BLaER1 (cell line): ENCODE measurements around the gene TUBGCP5.
A peak's percentile ranks its signal among the peaks of the same experiment; 100 is the strongest.
"Not testable (repeated sequence)": the region's sequence is repeated elsewhere in the genome, so short reads cannot be mapped to it uniquely, and the experiment has no call there.

Experiments
- H3K27ac ChIP-seq: shearing (Covaris generic); formaldehyde crosslinking; 2 replicates; pipeline ENCODE4 v1.8.1; 2022
- H3K27me3 ChIP-seq: shearing (Covaris generic); formaldehyde crosslinking; 2 replicates; pipeline ENCODE4 v1.8.1; 2022
- H3K36me3 ChIP-seq: shearing (Covaris generic); formaldehyde crosslinking; 2 replicates; pipeline ENCODE4 v1.8.1; 2022
- H3K4me1 ChIP-seq: shearing (Covaris generic); formaldehyde crosslinking; 2 replicates; pipeline ENCODE4 v1.8.1; 2022
- H3K4me2 ChIP-seq: shearing (Covaris generic); formaldehyde crosslinking; 2 replicates; pipeline ENCODE4 v1.8.1; 2022
- H3K4me3 ChIP-seq: shearing (Covaris generic); formaldehyde crosslinking; 2 replicates; pipeline ENCODE4 v1.8.1; 2022
- H3K9ac ChIP-seq: shearing (Covaris generic); formaldehyde crosslinking; 2 replicates; pipeline ENCODE4 v1.8.1; 2022
- H3K9me3 ChIP-seq: shearing (Covaris generic); formaldehyde crosslinking; 2 replicates; pipeline ENCODE4 v1.8.1; 2022
- H4K20me1 ChIP-seq: shearing (Covaris generic); formaldehyde crosslinking; 2 replicates; pipeline ENCODE4 v1.8.1; 2022
- Cebpa-rat ChIP-seq: shearing (Covaris generic); IDR thresholded peaks from 2 replicates; pipeline ENCODE4 v1.8.1; 2022

The TUBGCP5 gene

DNA sequence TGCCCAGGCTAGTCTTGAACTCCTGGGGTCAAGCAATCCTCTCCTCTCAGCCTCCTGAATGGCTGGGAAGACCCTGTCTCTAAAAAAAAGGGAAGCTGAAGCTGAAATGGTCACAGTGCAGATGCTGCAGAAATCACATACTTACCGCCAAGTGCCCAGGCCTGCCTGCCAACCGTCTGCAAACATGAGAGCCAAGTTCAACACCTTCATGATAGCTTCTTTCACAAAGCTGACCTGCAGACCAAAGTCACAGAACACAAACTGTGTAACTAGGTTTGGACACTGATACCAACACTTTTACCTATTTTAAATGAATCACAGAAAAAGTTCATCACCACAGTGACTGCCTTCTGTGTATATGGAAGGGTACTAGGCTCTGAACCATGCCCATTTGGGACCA is 36.4 kb downstream of the TUBGCP5 start:
- Histone ChIP-seq H3K27ac (no peak overlapping the region), H3K36me3 (peaks cover 89% of the 10 kb centered on the region), H3K4me3 (no peak overlapping the region), H3K4me2 (no peak overlapping the region), H3K9me3 (no peaks in the 10 kb centered on the region), H3K9ac (no peak overlapping the region), H4K20me1 (no peaks in the 10 kb centered on the region), H3K4me1 (no peaks in the 10 kb centered on the region), H3K27me3 (no peaks in the 10 kb centered on the region)
- no peak for TF ChIP-seq Cebpa-rat

DNA sequence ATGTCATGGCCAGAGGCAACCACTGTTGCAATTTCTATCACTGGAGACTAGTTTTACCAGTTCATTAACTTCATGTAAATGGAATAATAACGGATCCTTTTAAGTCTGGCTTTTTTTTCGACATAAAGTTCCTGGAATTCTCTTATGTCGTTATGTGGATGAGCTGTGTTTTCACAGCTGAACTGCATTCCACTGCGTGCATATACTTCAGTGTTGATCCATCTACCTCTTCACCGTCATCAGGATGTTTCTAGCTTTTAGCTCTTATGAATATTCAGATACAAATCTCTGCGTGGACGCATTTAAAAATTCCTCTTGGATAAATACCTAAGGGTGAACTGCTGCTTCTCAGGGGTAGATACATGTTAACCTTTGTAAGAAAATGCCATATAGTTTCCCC is 43.6 kb downstream of the TUBGCP5 start:
- no peaks in the 10 kb centered on the region for H4K20me1 ChIP-seq
- no peak for TF ChIP-seq Cebpa-rat
- H3K9me3 ChIP-seq, result no peaks in the 10 kb centered on the region
- H3K27ac ChIP-seq, result no peak overlapping the region
- no peak overlapping the region for H3K4me2 ChIP-seq
- H3K9ac ChIP-seq, result no peak overlapping the region
- no peaks in the 10 kb centered on the region for H3K4me1 ChIP-seq
- H3K36me3 ChIP-seq, result peaks cover 81% of the 10 kb centered on the region
- H3K4me3 ChIP-seq, result no peak overlapping the region
- H3K27me3 ChIP-seq, result no peaks in the 10 kb centered on the region

DNA sequence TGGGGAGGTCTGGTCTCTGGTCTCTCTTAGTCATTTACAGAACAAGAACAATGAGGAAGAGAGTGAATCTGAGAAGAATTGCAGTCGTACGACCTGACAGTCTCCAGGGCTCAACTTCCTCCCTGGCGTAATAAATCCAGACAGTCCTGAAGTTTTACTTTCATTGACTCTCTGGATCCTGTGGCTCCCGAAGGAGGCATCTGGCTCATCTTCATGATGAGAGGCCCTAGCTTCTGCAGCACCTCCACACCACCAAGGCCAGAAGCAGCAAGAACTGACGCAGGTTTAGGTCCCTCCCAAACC is 47.4 kb downstream of the TUBGCP5 start:
- H3K4me3 ChIP-seq, result no peak overlapping the region
- no peaks in the 10 kb centered on the region for H4K20me1 ChIP-seq
- no peak overlapping the region for H3K9ac ChIP-seq
- peaks cover 52% of the 10 kb centered on the region for H3K36me3 ChIP-seq
- TF ChIP-seq Cebpa-rat, result no peak
- H3K4me2 ChIP-seq, result no peak overlapping the region
- no peaks in the 10 kb centered on the region for H3K9me3 ChIP-seq
- no peaks in the 10 kb centered on the region for H3K4me1 ChIP-seq
- H3K27ac ChIP-seq, result no peak overlapping the region
- no peaks in the 10 kb centered on the region for H3K27me3 ChIP-seq

DNA sequence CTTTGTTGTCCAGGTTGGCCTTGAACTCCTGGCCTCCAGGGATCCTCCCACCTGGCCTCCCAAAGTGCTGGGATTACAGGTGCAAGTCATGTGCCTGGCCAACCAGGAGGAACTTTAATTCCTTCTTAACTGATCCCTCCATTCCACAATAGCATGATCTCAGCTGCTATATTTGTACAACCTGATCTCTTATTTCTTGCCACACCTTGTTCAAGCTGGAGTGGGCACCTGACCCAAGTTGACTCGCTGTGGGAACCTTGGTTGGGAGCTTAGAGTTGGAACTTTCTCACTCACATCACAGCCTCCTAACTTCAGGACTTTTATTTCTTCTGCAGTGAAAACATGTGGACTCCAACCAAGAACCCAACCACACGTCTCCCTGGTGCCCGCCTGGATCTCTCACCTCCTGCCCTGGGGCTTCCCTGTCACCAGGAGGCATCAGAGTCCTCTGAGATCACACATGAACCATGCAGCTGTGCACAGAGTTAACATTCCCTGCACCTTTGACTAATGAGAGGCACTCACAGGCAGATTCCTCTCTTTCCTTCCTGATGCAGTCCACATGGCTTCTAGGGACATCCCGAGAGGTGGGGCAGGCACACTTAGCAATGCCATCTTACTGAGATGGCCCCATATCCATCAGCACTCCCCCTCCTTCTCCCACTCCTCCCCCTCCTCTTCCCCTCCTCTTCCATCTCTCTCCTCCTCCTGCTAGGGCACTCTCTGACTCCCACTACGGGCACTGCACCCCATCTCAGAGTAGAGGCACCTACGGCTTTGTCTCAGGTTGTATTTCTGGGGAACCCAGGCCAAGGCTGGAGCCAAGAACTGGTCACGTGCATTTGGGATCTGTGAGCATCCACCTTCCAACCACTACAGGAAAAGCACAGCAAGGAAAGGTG is 49.5 kb downstream of the TUBGCP5 start:
- no peak for TF ChIP-seq Cebpa-rat
- H3K9me3 ChIP-seq, result no peaks in the 10 kb centered on the region
- no peaks in the 10 kb centered on the region for H3K27me3 ChIP-seq
- no peak overlapping the region for H3K4me3 ChIP-seq
- H3K9ac ChIP-seq, result no peak overlapping the region
- no peak overlapping the region for H3K4me2 ChIP-seq
- no peak overlapping the region for H3K27ac ChIP-seq
- H3K36me3 ChIP-seq, result peaks cover 31% of the 10 kb centered on the region
- H3K4me1 ChIP-seq, result no peaks in the 10 kb centered on the region
- no peaks in the 10 kb centered on the region for H4K20me1 ChIP-seq

DNA sequence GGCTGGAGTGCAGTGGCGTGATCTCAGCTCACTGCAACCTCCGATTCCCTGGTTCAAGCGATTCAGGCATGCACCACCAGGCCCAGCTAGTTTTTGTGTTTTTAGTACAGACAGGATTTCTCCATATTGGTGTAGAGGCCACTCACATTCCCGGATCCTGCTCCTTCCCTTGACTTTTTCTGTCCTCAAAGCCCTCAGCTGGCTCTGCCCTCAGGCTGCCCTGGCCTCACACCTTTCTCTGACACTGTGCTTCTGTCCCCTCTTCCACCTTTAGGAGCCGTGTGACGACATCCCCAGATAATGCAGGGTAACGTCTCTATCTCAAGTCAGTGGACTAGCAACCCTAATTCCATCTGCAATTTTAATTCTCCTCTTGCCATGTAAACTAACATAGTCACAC is 50.6 kb downstream of the TUBGCP5 start:
- Histone ChIP-seq H3K27me3 (no peaks in the 10 kb centered on the region), H3K9ac (no peak overlapping the region), H3K4me3 (no peak overlapping the region), H3K4me2 (no peak overlapping the region), H4K20me1 (no peaks in the 10 kb centered on the region), H3K36me3 (peaks cover 21% of the 10 kb centered on the region), H3K27ac (no peak overlapping the region), H3K9me3 (no peaks in the 10 kb centered on the region), H3K4me1 (no peaks in the 10 kb centered on the region)
- TF ChIP-seq Cebpa-rat, result no peak

DNA sequence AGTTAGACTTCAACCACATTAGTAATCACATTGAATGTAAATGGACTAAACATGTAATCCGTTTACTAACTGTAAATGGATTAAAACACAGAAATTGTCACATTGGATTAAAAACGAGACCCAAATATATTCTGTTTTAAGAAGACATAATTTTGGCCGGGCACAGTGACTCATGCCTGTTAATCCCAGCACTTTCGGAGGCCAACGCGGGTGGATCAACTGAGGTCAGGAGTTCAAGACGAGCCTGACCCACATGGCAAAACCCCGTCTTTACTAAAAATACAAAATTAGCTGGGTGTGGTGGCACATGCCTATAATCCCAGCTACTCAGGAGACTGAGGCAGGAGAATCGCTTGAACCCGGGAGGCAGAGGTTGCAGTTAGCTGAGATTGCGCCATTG is 57.4 kb downstream of the TUBGCP5 start:
- H3K9me3 ChIP-seq, H3K27ac ChIP-seq, H3K36me3 ChIP-seq, H3K4me2 ChIP-seq, H3K9ac ChIP-seq, H3K4me3 ChIP-seq: not testable (repeated sequence)
- Histone ChIP-seq H4K20me1 (peaks cover 28% of the 10 kb centered on the region), H3K4me1 (peaks cover 20% of the 10 kb centered on the region), H3K27me3 (peaks cover 13% of the 10 kb centered on the region)

DNA sequence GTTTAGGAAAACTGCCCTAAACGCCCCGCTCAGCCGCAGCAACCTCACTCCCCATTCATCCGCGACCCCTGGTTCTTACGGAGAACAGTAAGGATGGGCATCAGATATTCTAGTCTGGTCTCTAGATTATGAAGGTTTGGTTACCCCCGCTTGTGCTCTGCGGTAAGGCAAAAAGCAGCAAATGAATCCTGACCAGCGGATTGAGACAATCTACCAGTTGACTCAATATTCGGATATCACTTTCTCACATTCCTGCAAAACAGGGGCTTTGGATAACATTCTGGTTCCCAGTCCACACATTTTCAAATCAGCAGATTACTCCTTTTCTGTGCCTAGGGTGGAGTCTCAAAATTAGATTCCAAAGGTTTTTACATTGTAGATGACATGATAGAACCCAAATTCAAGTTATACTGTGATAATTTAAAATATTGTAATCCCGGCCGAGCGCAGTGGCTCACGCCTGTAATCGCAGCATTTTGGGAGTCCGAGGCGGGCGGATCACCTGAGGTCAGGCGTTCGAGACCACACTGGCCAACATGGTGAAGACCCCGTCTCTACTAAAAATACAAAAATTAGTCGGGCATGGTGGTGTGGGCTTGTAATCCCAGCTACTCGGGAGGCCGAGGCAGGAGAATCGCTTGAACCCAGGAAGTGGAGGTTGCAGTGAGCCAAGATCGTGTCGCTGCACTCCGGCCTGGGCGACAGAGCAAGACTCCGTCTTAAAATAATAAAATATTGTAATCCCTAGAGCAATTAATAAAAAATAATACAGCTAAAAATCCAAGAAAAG is 58.1 kb downstream of the TUBGCP5 start:
- no peak for TF ChIP-seq Cebpa-rat
- Histone ChIP-seq H3K4me1 (peaks cover 24% of the 10 kb centered on the region), H4K20me1 (peaks cover 35% of the 10 kb centered on the region), H3K4me2 (peak overlapping the region; percentile 99), H3K27ac (no peak overlapping the region), H3K9me3 (no peaks in the 10 kb centered on the region), H3K9ac (no peak overlapping the region), H3K27me3 (peaks cover 13% of the 10 kb centered on the region), H3K4me3 (peak overlapping the region; percentile 97), H3K36me3 (0 out of 2 replicates have a peak, but pooled peaks cover 1% of the 10 kb centered on the region)

DNA sequence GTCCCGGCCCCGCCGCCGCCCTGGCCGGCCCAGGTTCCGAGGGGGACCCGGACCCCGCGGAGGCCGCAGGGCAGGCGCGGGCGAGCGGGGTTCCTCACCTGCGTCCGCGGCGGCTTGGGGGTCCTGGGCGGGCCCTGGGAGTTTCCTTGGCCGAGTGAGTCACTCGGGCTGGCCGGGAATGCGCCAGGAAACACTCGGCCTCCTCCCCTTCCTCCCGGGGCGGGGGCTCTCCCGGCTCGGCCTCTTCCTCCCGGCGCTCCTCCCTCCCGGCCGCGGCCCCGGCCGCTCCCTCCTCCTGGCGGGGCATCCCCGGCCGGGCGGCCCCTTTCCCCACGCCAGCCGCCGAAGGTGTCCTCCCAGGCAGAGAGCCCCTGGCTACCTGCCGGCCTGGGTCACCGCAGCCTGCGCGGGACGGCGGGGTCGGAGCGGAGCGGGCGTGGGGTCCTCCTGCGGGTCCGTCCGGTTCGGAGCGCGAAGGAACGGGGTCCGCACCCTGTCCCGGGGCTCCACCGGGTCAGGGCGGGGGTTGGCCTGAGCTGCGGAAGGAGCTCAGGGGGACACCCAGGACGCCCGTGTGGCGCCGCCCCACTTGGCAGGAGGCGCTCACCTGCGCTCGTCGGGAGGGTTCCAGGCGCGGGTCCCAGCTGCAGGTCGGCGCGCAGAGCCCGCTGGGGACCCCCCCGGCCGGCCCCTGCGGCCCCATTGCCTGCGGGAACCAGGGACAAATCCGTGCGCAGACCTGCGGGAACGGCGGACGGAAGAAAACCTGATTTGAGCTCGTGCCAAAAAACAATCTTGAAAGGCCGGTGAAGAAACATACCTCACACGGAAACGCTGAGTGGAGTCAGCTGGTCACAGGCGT is 58.9 kb downstream of the TUBGCP5 start, which contains the start of gene CYFIP1:
TSS of gene CYFIP1 (minus strand) at position 180 of the 862 bp plus-strand sequence. CDS start 33,083 bp downstream, outside the sequence.
- peak within 1 kb of the TSS; percentile 97 for H3K4me3 ChIP-seq
- peak within 1 kb of the TSS; percentile 72 for H3K27ac ChIP-seq
- H3K27me3 ChIP-seq, result peaks cover 13% of the 10 kb centered on the region
- H3K9ac ChIP-seq, result peak within 1 kb of the TSS; percentile 83
- H4K20me1 ChIP-seq, result peaks cover 43% of the 10 kb centered on the region
- no peak for TF ChIP-seq Cebpa-rat
- peaks cover 27% of the 10 kb centered on the region for H3K4me1 ChIP-seq
- no peaks in the 10 kb centered on the region for H3K9me3 ChIP-seq
- 0 out of 2 replicates have a peak, but pooled peaks cover 3% of the 10 kb centered on the region for H3K36me3 ChIP-seq
- H3K4me2 ChIP-seq, result peak within 1 kb of the TSS; percentile 99
